Tibial artery (tissue), 4 donors: ENCODE measurements around the gene PRR20G.

Experiments
- DNase-seq, 2 donors: peaks; one replicate each; pipeline ENCODE4 v3.0.0-alpha.2; 2019
- H3K27ac ChIP-seq, 2 donors: fragments of 200-600 bp; sonication (generic) in 1 of 2; 1 replicate in 1 of 2; 2 replicates in 1 of 2; pipeline ENCODE4 v1.5.1; 2018 to 2019; ENCODE audit warnings: mild to moderate bottlenecking in 1 of 2
- H3K27me3 ChIP-seq, 2 donors: fragments of 200-600 bp; sonication (generic) in 1 of 2; one replicate each; pipeline versions ENCODE4 v1.5.1 to v1.6.0; 2016 to 2019
- H3K36me3 ChIP-seq, 3 donors: fragments of 200-600 bp; sonication (generic) in 2 of 3; one replicate each; pipeline ENCODE4 v1.5.1; 2016 to 2019; ENCODE audit warnings: mild to moderate bottlenecking in 2 of 3
- H3K4me1 ChIP-seq, 4 donors: fragments of 200-600 bp; sonication (generic) in 2 of 4; 1 replicate in 3 of 4; 2 replicates in 1 of 4; pipeline ENCODE4 v1.5.1; 2016 to 2019
- H3K4me3 ChIP-seq, 2 donors: fragments of 200-600 bp; sonication (generic) in 1 of 2; 1 replicate in 1 of 2; 2 replicates in 1 of 2; pipeline ENCODE4 v1.5.1; 2018 to 2019; ENCODE audit warnings: mild to moderate bottlenecking in 2 of 2
- H3K9me3 ChIP-seq, 3 donors: fragments of 200-600 bp; sonication (generic) in 1 of 3; one replicate each; pipeline ENCODE4 v1.5.1; 2016 to 2019
- CTCF ChIP-seq, 2 experiments: fragments of 200-600 bp in 1 of 2; fragments of 450-650 bp in 1 of 2; IDR thresholded peaks; one replicate each; pipeline ENCODE4 v1.5.1; 2017 to 2019; ENCODE audit warnings: antibody characterized with exemption in 2 of 2, mild to moderate bottlenecking in 1 of 2, moderate library complexity in 1 of 2
- intact Hi-C: fragments of 100-400 bp; cut with DNase I; formaldehyde crosslinking; loops from one replicate; pipeline ENCODE4 v1.15.0; 2023; ENCODE audit warnings: low total_unique reads

Gene PRR20G

GRCh38 chr3:127273206-127273605 is 14.6 kb downstream of the PRR20G start:
- H3K36me3 ChIP-seq: no peaks in the 10 kb centered on the region
- no peaks in the 10 kb centered on the region for H3K27me3 ChIP-seq
- peaks cover 0 to 22% (median 5%) of the 10 kb centered on the region in 3 donors for H3K9me3 ChIP-seq
- peaks cover 0 to 11% (median 0%) of the 10 kb centered on the region in 4 donors for H3K4me1 ChIP-seq
- intact Hi-C loops: no loop called here
- DNase-seq: no peak
- H3K4me3 ChIP-seq: no peak overlapping the region
- H3K27ac ChIP-seq: no peak overlapping the region
- TF ChIP-seq CTCF (IDR thresholded peaks at IDR 0.05): no peak

- H3K4me3 ChIP-seq: no peak overlapping the region
- H3K4me1 ChIP-seq: peaks cover 0 to 7% (median 0%) of the 10 kb centered on the region in 4 donors
- intact Hi-C loops: no loop called here
- no peak for DNase-seq
- H3K9me3 ChIP-seq: peaks cover 0 to 19% (median 5%) of the 10 kb centered on the region in 3 donors
- H3K27me3 ChIP-seq: peaks cover 0 to 23% of the 10 kb centered on the region in 2 donors
- H3K27ac ChIP-seq: no peak overlapping the region
- H3K36me3 ChIP-seq: no peaks in the 10 kb centered on the region
- TF ChIP-seq CTCF (IDR thresholded peaks at IDR 0.05): no peak
Measured at GRCh38 chr3:127266186-127266585, 21.7 kb downstream of the PRR20G start.

- no peak overlapping the region for H3K27ac ChIP-seq
- TF ChIP-seq CTCF (IDR thresholded peaks at IDR 0.05): no peak
- H3K27me3 ChIP-seq: peaks cover 0 to 23% of the 10 kb centered on the region in 2 donors
- peaks cover 0 to 7% (median 0%) of the 10 kb centered on the region in 4 donors for H3K4me1 ChIP-seq
- no peak overlapping the region for H3K4me3 ChIP-seq
- H3K36me3 ChIP-seq: no peaks in the 10 kb centered on the region
- no peak for DNase-seq
- intact Hi-C loops: no loop called here
- peaks cover 0 to 19% (median 5%) of the 10 kb centered on the region in 3 donors for H3K9me3 ChIP-seq
Measured at GRCh38 chr3:127265581-127265981, 22.3 kb downstream of the PRR20G start.

- intact Hi-C loops: no loop called here
Measured at GRCh38 chr3:127264794-127265514, 22.9 kb downstream of the PRR20G start.

GRCh38 chr3:127264292-127264691 is 23.6 kb downstream of the PRR20G start:
- Histone ChIP-seq H3K4me1 (peaks cover 0 to 7% (median 0%) of the 10 kb centered on the region in 4 donors), H3K27me3 (peaks cover 0 to 27% of the 10 kb centered on the region in 2 donors), H3K9me3 (peaks cover 0 to 15% (median 5%) of the 10 kb centered on the region in 3 donors), H3K36me3 (no peaks in the 10 kb centered on the region), H3K4me3 (no peak overlapping the region), H3K27ac (no peak overlapping the region)
- DNase-seq: no peak
- intact Hi-C loops: no loop called here
- TF ChIP-seq CTCF (IDR thresholded peaks at IDR 0.05): no peak

More at GRCh38 chr3:127264794-127265514, 22.9 kb downstream of the PRR20G start:
- no peak for DNase-seq
- no peaks in the 10 kb centered on the region for H3K36me3 ChIP-seq
- no peak overlapping the region for H3K4me3 ChIP-seq
- TF ChIP-seq CTCF (IDR thresholded peaks at IDR 0.05): no peak
- H3K27ac ChIP-seq: no peak overlapping the region
- peaks cover 0 to 23% of the 10 kb centered on the region in 2 donors for H3K27me3 ChIP-seq
- H3K4me1 ChIP-seq: peaks cover 0 to 7% (median 0%) of the 10 kb centered on the region in 4 donors
- peaks cover 0 to 19% (median 5%) of the 10 kb centered on the region in 3 donors for H3K9me3 ChIP-seq
